PC-9 (cell line): ENCODE measurements around the gene MIGA2. TPM values are rescaled to one million over a fixed set of nuclear protein-coding genes. Genes with fewer than 3 reads are reported as not detected.

Experiments used
- BruUV-seq: library from RNA; stranded (reverse); fragments of 400-500 nt; replicated peaks from 2 replicates; lab custom pipeline; 2021; lab: Mats Ljungman, UMichigan
- CTCF ChIA-PET: fragments of 300-600 bp; sonication (Branson Sonifier 250); formaldehyde crosslinking; loops from one replicate; lab custom pipeline; 2022; ENCODE audit warnings: antibody characterized with exemption; lab: Charles Lee
- POLR2A ChIA-PET: fragments of 300-600 bp; sonication (Branson Sonifier 250); formaldehyde crosslinking; loops from one replicate; lab custom pipeline; 2022; ENCODE audit warnings: antibody characterized with exemption; ENCODE audit not compliant: unreplicated experiment; lab: Charles Lee
- DNase-seq, 2 experiments: peaks; one replicate each; pipeline versions ENCODE4 v3.0.0 to v3.0.0-alpha.2; 2015 to 2022; ENCODE audit warnings: mixed read lengths in 1 of 2
- H2AFZ ChIP-seq: fragments of 200-600 bp; sonication (generic); 2 replicates; pipeline ENCODE4 v1.8.1; 2017; ENCODE audit warnings: antibody characterized with exemption
- H3F3A ChIP-seq: fragments of 200-600 bp; sonication (generic); 2 replicates; pipeline ENCODE4 v1.8.1; 2017; ENCODE audit warnings: antibody characterized with exemption, mild to moderate bottlenecking, low read depth; ENCODE audit not compliant: insufficient read depth
- H3K27ac ChIP-seq: fragments of 200-600 bp; sonication (generic); 2 replicates; pipeline ENCODE4 v1.6.1; 2016; ENCODE audit warnings: mixed run types
- H3K27me3 ChIP-seq: fragments of 200-600 bp; sonication (generic); 2 replicates; pipeline ENCODE4 v1.6.1; 2016; ENCODE audit warnings: low read depth, mixed run types; ENCODE audit not compliant: insufficient read depth
- H3K36me3 ChIP-seq: fragments of 200-600 bp; sonication (generic); 2 replicates; pipeline ENCODE4 v1.6.1; 2016; ENCODE audit warnings: low read depth, mixed run types
- H3K4me1 ChIP-seq: fragments of 200-600 bp; sonication (generic); replicated peaks from 2 replicates; pipeline ENCODE4 v1.6.1; 2016; ENCODE audit warnings: mixed run types; ENCODE audit not compliant: insufficient read depth
- H3K4me2 ChIP-seq: fragments of 200-600 bp; sonication (generic); 2 replicates; pipeline ENCODE4 v1.6.1; 2017; ENCODE audit warnings: mixed run types
- H3K4me3 ChIP-seq: fragments of 200-600 bp; sonication (generic); 2 replicates; pipeline ENCODE4 v1.6.1; 2016; ENCODE audit warnings: mixed run types
- H3K79me2 ChIP-seq: fragments of 200-600 bp; sonication (generic); 2 replicates; pipeline ENCODE4 v1.6.1; 2017; ENCODE audit warnings: low read depth, mixed run types
- H3K9me2 ChIP-seq: fragments of 200-600 bp; sonication (generic); 2 replicates; pipeline ENCODE4 v1.8.1; 2017; ENCODE audit warnings: mild to moderate bottlenecking; ENCODE audit not compliant: insufficient read depth
- H3K9me3 ChIP-seq: fragments of 200-600 bp; sonication (generic); 2 replicates; pipeline ENCODE4 v1.8.1; 2016; ENCODE audit warnings: low read depth; ENCODE audit not compliant: insufficient read depth
- H4K20me1 ChIP-seq: fragments of 200-600 bp; sonication (generic); 2 replicates; pipeline ENCODE4 v1.8.1; 2017; ENCODE audit not compliant: insufficient read depth
- CTCF ChIP-seq: fragments of 200-600 bp; sonication (generic); conservative IDR thresholded peaks from 2 replicates; pipeline ENCODE4 v1.6.1; 2017; ENCODE audit warnings: mixed run types, antibody characterized with exemption, mild to moderate bottlenecking, moderate library complexity
- EZH2 ChIP-seq: fragments of 200-600 bp; sonication (generic); IDR thresholded peaks from 2 replicates; pipeline ENCODE4 v1.8.0; 2017; ENCODE audit warnings: antibody characterized with exemption, low read depth
- intact Hi-C: fragments of 100-400 bp; cut with micrococcal nuclease; formaldehyde crosslinking; loops from one replicate; pipeline ENCODE4 v1.10.0; 2022; ENCODE audit not compliant: unreplicated experiment
- total RNA-seq: library from RNA; stranded (reverse); gene quantifications from 2 replicates; pipeline ENCODE4 v1.2.3, GENCODE V29; 2021

The MIGA2 gene
- total RNA-seq, 1 experiment from 2014 or later, result 40.7 TPM

- DNase-seq, result no peak
- no peaks in the 10 kb centered on the region for H3K9me2 ChIP-seq
- ChIA-PET POLR2A (no interaction called here), CTCF (interaction anchor here (0.6 kb wide), 2 partner anchors 9 to 18 kb away, joined by 6 to 11 read pairs; no protein-coding TSS in a partner anchor)
- peaks cover 24% of the 10 kb centered on the region; the same call in 1 of the 2 replicates for H3F3A ChIP-seq
- H3K79me2 ChIP-seq, result no peaks in the 10 kb centered on the region
- intact Hi-C loops, result no loop called here
- H3K27ac ChIP-seq, result no peak overlapping the region
- H2AFZ ChIP-seq, result no peak overlapping the region
- H3K27me3 ChIP-seq, result no peaks in the 10 kb centered on the region
- TF ChIP-seq CTCF, result no peak
- TF ChIP-seq EZH2, result no peak
- no TSS peak for BruUV-seq
- H3K9me3 ChIP-seq, result no peaks in the 10 kb centered on the region
- no peak overlapping the region for H3K4me3 ChIP-seq
- H3K36me3 ChIP-seq, result peaks cover 10% of the 10 kb centered on the region; the same call in 1 of the 2 replicates
- peaks cover 12% of the 10 kb centered on the region for H4K20me1 ChIP-seq
- H3K4me2 ChIP-seq, result no peak overlapping the region
- H3K4me1 ChIP-seq, result no peaks in the 10 kb centered on the region
Measured at GRCh38 chr9:129010267-129010975, 26.0 kb upstream of the MIGA2 start.

- Histone ChIP-seq H3K4me3 (no peak overlapping the region), H3K9me3 (no peaks in the 10 kb centered on the region), H3K4me2 (no peak overlapping the region), H3K9me2 (no peaks in the 10 kb centered on the region), H2AFZ (no peak overlapping the region), H3K79me2 (no peaks in the 10 kb centered on the region), H3K27ac (no peak overlapping the region), H3F3A (peaks cover 21% of the 10 kb centered on the region; the same call in 1 of the 2 replicates), H3K4me1 (no peaks in the 10 kb centered on the region), H3K36me3 (peaks cover 10% of the 10 kb centered on the region; the same call in 1 of the 2 replicates), H3K27me3 (no peaks in the 10 kb centered on the region), H4K20me1 (peaks cover 12% of the 10 kb centered on the region)
- ChIA-PET POLR2A (no interaction called here), CTCF (interaction anchor here (0.6 kb wide), 1 partner anchor 7 kb away, joined by 7 read pairs; no protein-coding TSS in a partner anchor)
- BruUV-seq, result no TSS peak
- intact Hi-C loops, result no loop called here
- no peak for TF ChIP-seq CTCF
- no peak for TF ChIP-seq EZH2
- no peak for DNase-seq
Measured at GRCh38 chr9:129011170-129011569, 25.3 kb upstream of the MIGA2 start.

- no peak overlapping the region for H3K4me2 ChIP-seq
- no peak for DNase-seq
- no peak for TF ChIP-seq EZH2
- TF ChIP-seq CTCF, result no peak
- no TSS peak for BruUV-seq
- peaks cover 12% of the 10 kb centered on the region for H4K20me1 ChIP-seq
- peaks cover 16% of the 10 kb centered on the region; the same call in 1 of the 2 replicates for H3F3A ChIP-seq
- no peaks in the 10 kb centered on the region for H3K9me2 ChIP-seq
- no peaks in the 10 kb centered on the region for H3K4me1 ChIP-seq
- H3K79me2 ChIP-seq, result no peaks in the 10 kb centered on the region
- ChIA-PET POLR2A (no interaction called here), CTCF (interaction anchor here (0.6 kb wide), 1 partner anchor 8 kb away, joined by 7 read pairs; no protein-coding TSS in a partner anchor)
- no peak overlapping the region for H2AFZ ChIP-seq
- no peak overlapping the region for H3K27ac ChIP-seq
- peaks cover 10% of the 10 kb centered on the region; the same call in 1 of the 2 replicates for H3K36me3 ChIP-seq
- no peaks in the 10 kb centered on the region for H3K27me3 ChIP-seq
- no peaks in the 10 kb centered on the region for H3K9me3 ChIP-seq
- intact Hi-C loops, result no loop called here
- H3K4me3 ChIP-seq, result no peak overlapping the region
Measured at GRCh38 chr9:129011761-129012181, 24.7 kb upstream of the MIGA2 start.
